Bronchial epithelial cell (primary cell): ENCODE results near the gene TTC39A. TPM values are rescaled to one million over a fixed set of nuclear protein-coding genes. Genes with fewer than 3 reads are reported as not detected.
A peak's percentile ranks its signal among the peaks of the same experiment; 100 is the strongest.

Source experiments
- DNase-seq: peaks from one replicate; pipeline ENCODE4 v3.0.0-alpha.2; 2010; ENCODE audit warnings: low read depth
- FAIRE-seq: peaks from 2 replicates; lab custom pipeline; 2011; peaks lifted over from hg19 to GRCh38; lab: Jason Lieb, UNC
- H3K27me3 ChIP-seq: 2 replicates; pipeline ENCODE4 v1.5.1; 2011; ENCODE audit warnings: low read length; ENCODE audit not compliant: control insufficient read depth, insufficient read depth
- H3K36me3 ChIP-seq: 2 replicates; pipeline ENCODE4 v1.5.1; 2011; ENCODE audit warnings: low read length; ENCODE audit not compliant: control insufficient read depth, insufficient read depth
- H3K4me3 ChIP-seq: 2 replicates; pipeline ENCODE4 v1.5.1; 2011; ENCODE audit warnings: mild to moderate bottlenecking, low read depth, low read length, control low read depth
- CTCF ChIP-seq: IDR thresholded peaks from 2 replicates; pipeline ENCODE4 v1.5.1; 2011; ENCODE audit warnings: mild to moderate bottlenecking, moderate library complexity, low read length, control low read depth, inconsistent platforms; ENCODE audit not compliant: insufficient read depth, severe bottlenecking
- total RNA-seq: library from RNA; depleted of rRNA; stranded (reverse); fragments of >200 nt; gene quantifications from 2 replicates; pipeline ENCODE4 v1.2.1, GENCODE V29; 2014

TTC39A gene
- total RNA-seq = 6.1 and 20.5 TPM in 2 replicates

GRCh38 chr1:51330331-51331201, at the start of gene TTC39A:
Gene TTC39A, minus strand, starts transcription at chr1:51330562. Its CDS starts 85 bp downstream, at chr1:51330477.
- no peak for FAIRE-seq
- H3K4me3 ChIP-seq = peak within 1 kb of the TSS; percentile 40
- no peaks in the 10 kb centered on the region for H3K36me3 ChIP-seq
- no peaks in the 10 kb centered on the region for H3K27me3 ChIP-seq
- DNase-seq = no peak
- no peak for TF ChIP-seq CTCF

- Histone ChIP-seq H3K4me3 (no peak overlapping the region), H3K36me3 (no peaks in the 10 kb centered on the region), H3K27me3 (no peaks in the 10 kb centered on the region)
- no peak for FAIRE-seq
- TF ChIP-seq CTCF = no peak
- DNase-seq = no peak
These were observed 48.5 kb upstream of the TTC39A start for GRCh38 chr1:51378871-51379270.

GRCh38 chr1:51373898-51374297, 43.5 kb upstream of the TTC39A start:
- Histone ChIP-seq H3K27me3 (no peaks in the 10 kb centered on the region), H3K36me3 (no peaks in the 10 kb centered on the region), H3K4me3 (no peak overlapping the region)
- no peak for TF ChIP-seq CTCF
- no peak for DNase-seq
- FAIRE-seq = no peak

- no peak for FAIRE-seq
- no peak for DNase-seq
- no peak overlapping the region for H3K4me3 ChIP-seq
- no peaks in the 10 kb centered on the region for H3K36me3 ChIP-seq
- no peak for TF ChIP-seq CTCF
- H3K27me3 ChIP-seq = no peaks in the 10 kb centered on the region
These were observed 42.2 kb upstream of the TTC39A start for GRCh38 chr1:51372561-51372960.

GRCh38 chr1:51369171-51369570, 38.8 kb upstream of the TTC39A start:
- Histone ChIP-seq H3K36me3 (peaks cover 5% of the 10 kb centered on the region), H3K4me3 (no peak overlapping the region), H3K27me3 (no peaks in the 10 kb centered on the region)
- no peak for TF ChIP-seq CTCF
- no peak for FAIRE-seq
- DNase-seq = no peak

- no peak for DNase-seq
- no peak for FAIRE-seq
- no peak for TF ChIP-seq CTCF
- Histone ChIP-seq H3K27me3 (no peaks in the 10 kb centered on the region), H3K36me3 (peaks cover 5% of the 10 kb centered on the region), H3K4me3 (no peak overlapping the region)
These were observed 35.4 kb upstream of the TTC39A start for GRCh38 chr1:51365774-51366173.
